SK-N-SH (cell line): ENCODE measurements around the gene NR1H2. TPM values are rescaled to one million over a fixed set of nuclear protein-coding genes. Genes with fewer than 3 reads are reported as not detected.

Experiments
- CTCF ChIA-PET: fragments of 300-600, 350-600 bp; formaldehyde crosslinking; extraction: SDS; loops from one replicate; lab custom pipeline; 2021; lab: Yijun Ruan, JAX
- POLR2A ChIA-PET: fragments of 350-600 bp; sonication (Branson Sonifier 250); formaldehyde crosslinking; extraction: SDS; loops from one replicate; lab custom pipeline; 2020; ENCODE audit warnings: antibody characterized with exemption, inconsistent platforms; lab: Yijun Ruan, JAX
- DNase-seq: peaks from one replicate; pipeline ENCODE4 v3.0.0; 2012
- H2AFZ ChIP-seq: fragments of 200-600 bp; sonication (generic); 2 replicates; pipeline ENCODE4 v1.8.1; 2016; ENCODE audit warnings: antibody characterized with exemption, mild to moderate bottlenecking, low read depth
- H3F3A ChIP-seq: fragments of 200-600 bp; sonication (generic); replicated peaks from 2 replicates; pipeline ENCODE3; 2016; ENCODE audit warnings: antibody characterized with exemption, mild to moderate bottlenecking; ENCODE audit not compliant: insufficient read depth
- H3K27ac ChIP-seq, 2 experiments: fragments of 200-500 bp in 1 of 2; fragments of 200-600 bp in 1 of 2; sonication (Bioruptor generic) in 1 of 2; sonication (generic), shearing (Covaris generic) in 1 of 2; 2 replicates each; pipeline versions ENCODE4 v1.5.1 to v1.6.1; 2014 to 2016; ENCODE audit warnings: low read depth in 2 of 2, inconsistent platforms in 1 of 2, low read length in 1 of 2, mild to moderate bottlenecking in 1 of 2, mixed read lengths in 1 of 2
- H3K27me3 ChIP-seq: fragments of 200-600 bp; sonication (generic), shearing (Covaris generic); 2 replicates; pipeline ENCODE4 v1.6.1; 2016; ENCODE audit warnings: mixed run types; ENCODE audit not compliant: insufficient read depth
- H3K36me3 ChIP-seq, 2 experiments: fragments of 200-500 bp in 1 of 2; fragments of 200-600 bp in 1 of 2; sonication (Bioruptor generic) in 1 of 2; sonication (generic) in 1 of 2; replicated peaks in 1 of 2; 2 replicates each; pipeline versions ENCODE3 to v1.5.1; 2014 to 2016; ENCODE audit warnings: low read length in 1 of 2, mild to moderate bottlenecking in 1 of 2; ENCODE audit not compliant: insufficient read depth in 2 of 2, control insufficient read depth in 1 of 2
- H3K4me1 ChIP-seq, 2 experiments: fragments of 200-500 bp in 1 of 2; fragments of 200-600 bp in 1 of 2; sonication (Bioruptor generic) in 1 of 2; sonication (generic), shearing (Covaris generic) in 1 of 2; 2 replicates each; pipeline versions ENCODE4 v1.5.1 to v1.6.1; 2014 to 2016; ENCODE audit warnings: low read depth in 1 of 2, low read length in 1 of 2, mixed run types in 1 of 2; ENCODE audit not compliant: insufficient read depth in 2 of 2, control insufficient read depth in 1 of 2
- H3K4me2 ChIP-seq: fragments of 200-600 bp; sonication (generic), shearing (Covaris generic); 2 replicates; pipeline ENCODE4 v1.6.1; 2017; ENCODE audit warnings: mixed run types
- H3K4me3 ChIP-seq, 2 experiments: fragments of 200-500 bp in 1 of 2; fragments of 200-600 bp in 1 of 2; sonication (Bioruptor generic) in 1 of 2; sonication (generic), shearing (Covaris generic) in 1 of 2; 2 replicates each; pipeline versions ENCODE4 v1.5.1 to v1.8.1; 2014 to 2016; ENCODE audit warnings: low read depth in 2 of 2, inconsistent platforms in 1 of 2, low read length in 1 of 2, mild to moderate bottlenecking in 1 of 2, mixed read lengths in 1 of 2, moderate library complexity in 1 of 2
- H3K79me2 ChIP-seq: fragments of 200-600 bp; sonication (generic); 2 replicates; pipeline ENCODE4 v1.8.1; 2017; ENCODE audit warnings: mild to moderate bottlenecking; ENCODE audit not compliant: insufficient read depth
- H3K9ac ChIP-seq: fragments of 200-600 bp; sonication (generic); 2 replicates; pipeline ENCODE4 v1.6.1; 2017; ENCODE audit warnings: mixed run types
- H3K9me2 ChIP-seq: fragments of 200-600 bp; sonication (generic); 2 replicates; pipeline ENCODE4 v1.6.1; 2017; ENCODE audit warnings: mixed run types
- H3K9me3 ChIP-seq: fragments of 200-600 bp; sonication (generic); 2 replicates; pipeline ENCODE4 v1.6.1; 2017; ENCODE audit warnings: mixed run types, mild to moderate bottlenecking, moderate library complexity
- H4K20me1 ChIP-seq: fragments of 200-600 bp; sonication (generic); 2 replicates; pipeline ENCODE4 v1.6.1; 2017; ENCODE audit warnings: mild to moderate bottlenecking, mixed run types; ENCODE audit not compliant: insufficient read depth
- CHD2 ChIP-seq: fragments of 150-350 bp; IDR thresholded peaks from 2 replicates; pipeline ENCODE4 v1.6.1; 2018; ENCODE audit warnings: low read length; ENCODE audit not compliant: partially characterized antibody
- EZH2phosphoT487 ChIP-seq: fragments of 200-600 bp; sonication (generic); IDR thresholded peaks from 2 replicates; pipeline ENCODE4 v1.6.1; 2017; ENCODE audit warnings: low read depth, mixed run types, mild to moderate bottlenecking, antibody characterized with exemption, moderate library complexity, borderline replicate concordance
- FOSL2 ChIP-seq: IDR thresholded peaks from 2 replicates; pipeline ENCODE4 v1.4.0; 2012; ENCODE audit warnings: low read depth, mild to moderate bottlenecking, moderate library complexity, borderline replicate concordance
- FOXM1 ChIP-seq: IDR thresholded peaks from 2 replicates; pipeline ENCODE4 v1.4.0; 2012; ENCODE audit warnings: low read depth, mild to moderate bottlenecking
- JUND ChIP-seq: IDR thresholded peaks from 2 replicates; pipeline ENCODE4 v1.4.0; 2012
- NFIC ChIP-seq: IDR thresholded peaks from 2 replicates; pipeline ENCODE4 v1.4.0; 2012; ENCODE audit warnings: borderline replicate concordance
- NRF1 ChIP-seq: IDR thresholded peaks from 2 replicates; pipeline ENCODE4 v1.6.1; 2012; ENCODE audit warnings: low read depth, mild to moderate bottlenecking, low read length
- RAD21 ChIP-seq: IDR thresholded peaks from 2 replicates; pipeline ENCODE4 v1.6.1; 2012; ENCODE audit warnings: mild to moderate bottlenecking, low read length
- RCOR1 ChIP-seq: fragments of 150-350 bp; IDR thresholded peaks from 2 replicates; pipeline ENCODE4 v1.6.1; 2017; ENCODE audit warnings: antibody characterized with exemption, low read length
- RFX5 ChIP-seq: IDR thresholded peaks from 2 replicates; pipeline ENCODE4 v1.6.1; 2012; ENCODE audit warnings: mild to moderate bottlenecking, improper control_type of control experiment, low read length
- RXRA ChIP-seq: IDR thresholded peaks from 2 replicates; pipeline ENCODE4 v1.4.0; 2012; ENCODE audit warnings: low read depth, mild to moderate bottlenecking, borderline replicate concordance
- TCF12 ChIP-seq: IDR thresholded peaks from 2 replicates; pipeline ENCODE4 v1.4.0; 2012
- TEAD4 ChIP-seq: IDR thresholded peaks from 2 replicates; pipeline ENCODE4 v1.4.0; 2012; ENCODE audit warnings: mild to moderate bottlenecking, borderline replicate concordance; ENCODE audit not compliant: insufficient read depth
- YY1 ChIP-seq: IDR thresholded peaks from 2 replicates; pipeline ENCODE4 v1.4.0; 2012; ENCODE audit warnings: low read depth, mild to moderate bottlenecking
- WGBS: methylation state at CpG from one replicate; pipeline ENCODE4 v1.1.6; 2017; ENCODE audit warnings: low lambda C conversion rate; 5-methylcytosine and 5-hydroxymethylcytosine counted together
- polyA plus RNA-seq, 3 experiments: library from polyadenylated mRNA; depleted of rRNA; stranded (reverse); fragments of >200 nt; gene quantifications; 2 replicates each; pipeline ENCODE4 v1.2.3, GENCODE V29; 2012
- TF ChIP-seq, protein P1 (sequence below): fragments of 150-350 bp; IDR thresholded peaks from 2 replicates; pipeline ENCODE4 v1.6.1; 2017; ENCODE audit warnings: antibody characterized with exemption, low read length, low read depth, borderline replicate concordance
- TF ChIP-seq, protein P2 (sequence below): fragments of 150-350 bp; IDR thresholded peaks from 2 replicates; pipeline ENCODE4 v1.6.1; 2016; ENCODE audit warnings: mild to moderate bottlenecking, low read depth, low read length
- TF ChIP-seq, protein P3 (sequence below): IDR thresholded peaks from 2 replicates; pipeline ENCODE4 v1.4.0; 2012; ENCODE audit warnings: low read depth, borderline replicate concordance
- TF ChIP-seq, protein P4 (sequence below): IDR thresholded peaks from 2 replicates; pipeline ENCODE4 v1.4.0; 2012; ENCODE audit warnings: low read depth, borderline replicate concordance
- TF ChIP-seq, protein P5 (sequence below): IDR thresholded peaks from 2 replicates; pipeline ENCODE4 v1.6.1; 2012; ENCODE audit warnings: mild to moderate bottlenecking, low read depth, low read length, moderate library complexity

Gene NR1H2
- polyA plus RNA-seq, 1 of the 3 experiments (the other 2 are of a cell fraction): 108 TPM

DNA sequence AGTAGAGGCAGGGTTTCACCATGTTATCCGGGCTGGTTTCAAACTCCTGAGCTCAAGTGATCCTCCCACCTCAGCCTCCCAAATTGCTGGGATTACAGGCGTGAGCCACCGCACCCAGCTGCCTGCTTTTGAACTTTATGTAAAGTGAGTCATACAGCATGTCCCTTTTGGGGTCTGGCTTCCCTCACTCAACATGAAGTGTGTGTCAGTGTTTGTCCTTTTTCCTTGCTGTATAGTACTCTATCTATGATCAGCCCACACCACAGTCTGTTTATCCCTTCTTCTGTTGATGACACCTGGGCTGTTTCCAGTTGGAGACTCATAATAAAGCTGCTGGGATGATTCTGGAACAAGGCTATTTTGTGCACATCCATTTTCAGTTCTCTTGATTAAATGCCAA lies 44.6 kb downstream of the NR1H2 start:
- peaks cover 3% of the 10 kb centered on the region for H3F3A ChIP-seq
- no peaks in the 10 kb centered on the region for H3K9me2 ChIP-seq
- TF ChIP-seq TCF12: no peak
- TF ChIP-seq RFX5: no peak
- TF ChIP-seq RCOR1: no peak
- no peak for TF ChIP-seq FOSL2
- TF ChIP-seq, protein P1, sequence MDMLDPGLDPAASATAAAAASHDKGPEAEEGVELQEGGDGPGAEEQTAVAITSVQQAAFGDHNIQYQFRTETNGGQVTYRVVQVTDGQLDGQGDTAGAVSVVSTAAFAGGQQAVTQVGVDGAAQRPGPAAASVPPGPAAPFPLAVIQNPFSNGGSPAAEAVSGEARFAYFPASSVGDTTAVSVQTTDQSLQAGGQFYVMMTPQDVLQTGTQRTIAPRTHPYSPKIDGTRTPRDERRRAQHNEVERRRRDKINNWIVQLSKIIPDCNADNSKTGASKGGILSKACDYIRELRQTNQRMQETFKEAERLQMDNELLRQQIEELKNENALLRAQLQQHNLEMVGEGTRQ: no peak
- TF ChIP-seq NRF1: no peak
- no peak for TF ChIP-seq RAD21
- TF ChIP-seq, protein P2, sequence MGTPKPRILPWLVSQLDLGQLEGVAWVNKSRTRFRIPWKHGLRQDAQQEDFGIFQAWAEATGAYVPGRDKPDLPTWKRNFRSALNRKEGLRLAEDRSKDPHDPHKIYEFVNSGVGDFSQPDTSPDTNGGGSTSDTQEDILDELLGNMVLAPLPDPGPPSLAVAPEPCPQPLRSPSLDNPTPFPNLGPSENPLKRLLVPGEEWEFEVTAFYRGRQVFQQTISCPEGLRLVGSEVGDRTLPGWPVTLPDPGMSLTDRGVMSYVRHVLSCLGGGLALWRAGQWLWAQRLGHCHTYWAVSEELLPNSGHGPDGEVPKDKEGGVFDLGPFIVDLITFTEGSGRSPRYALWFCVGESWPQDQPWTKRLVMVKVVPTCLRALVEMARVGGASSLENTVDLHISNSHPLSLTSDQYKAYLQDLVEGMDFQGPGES: no peak
- TF ChIP-seq, protein P3, sequence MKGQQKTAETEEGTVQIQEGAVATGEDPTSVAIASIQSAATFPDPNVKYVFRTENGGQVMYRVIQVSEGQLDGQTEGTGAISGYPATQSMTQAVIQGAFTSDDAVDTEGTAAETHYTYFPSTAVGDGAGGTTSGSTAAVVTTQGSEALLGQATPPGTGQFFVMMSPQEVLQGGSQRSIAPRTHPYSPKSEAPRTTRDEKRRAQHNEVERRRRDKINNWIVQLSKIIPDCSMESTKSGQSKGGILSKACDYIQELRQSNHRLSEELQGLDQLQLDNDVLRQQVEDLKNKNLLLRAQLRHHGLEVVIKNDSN: no peak
- no peak for TF ChIP-seq JUND
- TF ChIP-seq RXRA: no peak
- TF ChIP-seq CHD2: no peak
- TF ChIP-seq FOXM1: no peak
- no peak for TF ChIP-seq YY1
- no peaks in the 10 kb centered on the region for H4K20me1 ChIP-seq
- WGBS: 64% methylated on average over 3 of the region's 3 CpGs
- H3K27ac ChIP-seq: no peak overlapping the region
- no peaks in the 10 kb centered on the region for H3K4me1 ChIP-seq
- H3K4me2 ChIP-seq: no peak overlapping the region
- H3K36me3 ChIP-seq: no peaks in the 10 kb centered on the region
- CTCF ChIA-PET: interaction anchor here (1.0 to 5.3 kb wide), 2 partner anchors 11 to 52 kb away, joined by 3 to 22 read pairs; no protein-coding TSS in a partner anchor
- no peak overlapping the region for H3K9ac ChIP-seq
- H3K4me3 ChIP-seq: no peak overlapping the region
- H3K79me2 ChIP-seq: no peaks in the 10 kb centered on the region
- H3K27me3 ChIP-seq: no peaks in the 10 kb centered on the region
- DNase-seq: no peak
- no peaks in the 10 kb centered on the region for H3K9me3 ChIP-seq
- POLR2A ChIA-PET: no interaction called here
- no peak overlapping the region for H2AFZ ChIP-seq

DNA sequence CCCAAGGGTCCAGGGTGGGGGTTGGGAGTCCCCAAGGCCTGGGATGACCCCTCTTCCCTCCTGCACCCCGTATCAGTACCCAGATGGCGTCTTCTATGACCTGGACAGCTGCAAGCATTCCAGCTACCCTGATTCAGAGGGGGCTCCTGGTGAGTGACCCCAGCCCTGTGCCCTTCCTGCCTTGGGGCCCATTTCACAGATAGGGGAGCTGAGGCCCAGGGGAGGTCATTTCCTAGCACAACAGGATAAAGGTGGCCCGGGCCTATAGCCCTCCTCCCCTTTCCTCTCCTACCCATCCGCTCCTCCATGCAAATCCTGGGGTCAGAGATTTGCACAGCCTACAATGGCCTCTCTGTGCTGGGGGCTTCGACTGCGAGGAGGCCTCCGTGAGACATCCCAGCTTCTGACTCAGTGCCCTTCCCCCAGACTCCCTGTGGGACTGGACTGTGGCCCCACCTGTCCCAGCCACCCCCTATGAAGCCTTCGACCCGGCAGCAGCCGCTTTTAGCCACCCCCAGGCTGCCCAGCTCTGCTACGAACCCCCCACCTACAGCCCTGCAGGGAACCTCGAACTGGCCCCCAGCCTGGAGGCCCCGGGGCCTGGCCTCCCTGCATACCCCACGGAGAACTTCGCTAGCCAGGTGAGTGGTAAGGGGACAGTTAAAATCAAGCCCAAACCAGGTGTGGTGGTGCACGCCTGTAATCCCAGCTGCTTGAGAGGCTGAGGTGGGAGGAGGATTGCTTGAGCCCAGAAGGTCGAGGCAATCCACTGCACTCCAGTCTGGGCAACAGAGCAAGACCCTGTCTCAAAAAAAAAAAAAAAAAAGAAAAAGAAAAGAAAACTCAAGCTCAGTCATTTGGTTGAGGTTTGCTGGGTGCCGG lies 46.4 kb downstream of the NR1H2 start:
- ChIA-PET POLR2A (no interaction called here), CTCF (interaction anchor here (0.9 to 1.2 kb wide), 2 partner anchors 10 to 40 kb away, joined by 3 to 4 read pairs; no protein-coding TSS in a partner anchor)
- 72% methylated on average over 18 of the region's 18 CpGs for WGBS
- H3K4me1 ChIP-seq: no peaks in the 10 kb centered on the region
- no peaks in the 10 kb centered on the region for H3K9me2 ChIP-seq
- H3K36me3 ChIP-seq: no peaks in the 10 kb centered on the region
- no peak overlapping the region for H3K4me3 ChIP-seq
- H3K27ac ChIP-seq: no peak overlapping the region
- H3K79me2 ChIP-seq: no peaks in the 10 kb centered on the region
- peaks cover 3% of the 10 kb centered on the region for H3F3A ChIP-seq
- no peaks in the 10 kb centered on the region for H3K27me3 ChIP-seq
- H3K9me3 ChIP-seq: no peaks in the 10 kb centered on the region
- no peak overlapping the region for H3K4me2 ChIP-seq
- no peak overlapping the region for H2AFZ ChIP-seq
- H4K20me1 ChIP-seq: no peaks in the 10 kb centered on the region
- DNase-seq: no peak
- H3K9ac ChIP-seq: no peak overlapping the region
- no peak for TF ChIP-seq JUND
- TF ChIP-seq, protein P4, sequence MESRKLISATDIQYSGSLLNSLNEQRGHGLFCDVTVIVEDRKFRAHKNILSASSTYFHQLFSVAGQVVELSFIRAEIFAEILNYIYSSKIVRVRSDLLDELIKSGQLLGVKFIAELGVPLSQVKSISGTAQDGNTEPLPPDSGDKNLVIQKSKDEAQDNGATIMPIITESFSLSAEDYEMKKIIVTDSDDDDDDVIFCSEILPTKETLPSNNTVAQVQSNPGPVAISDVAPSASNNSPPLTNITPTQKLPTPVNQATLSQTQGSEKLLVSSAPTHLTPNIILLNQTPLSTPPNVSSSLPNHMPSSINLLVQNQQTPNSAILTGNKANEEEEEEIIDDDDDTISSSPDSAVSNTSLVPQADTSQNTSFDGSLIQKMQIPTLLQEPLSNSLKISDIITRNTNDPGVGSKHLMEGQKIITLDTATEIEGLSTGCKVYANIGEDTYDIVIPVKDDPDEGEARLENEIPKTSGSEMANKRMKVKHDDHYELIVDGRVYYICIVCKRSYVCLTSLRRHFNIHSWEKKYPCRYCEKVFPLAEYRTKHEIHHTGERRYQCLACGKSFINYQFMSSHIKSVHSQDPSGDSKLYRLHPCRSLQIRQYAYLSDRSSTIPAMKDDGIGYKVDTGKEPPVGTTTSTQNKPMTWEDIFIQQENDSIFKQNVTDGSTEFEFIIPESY: no peak
- no peak for TF ChIP-seq NRF1
- no peak for TF ChIP-seq NFIC
- no peak for TF ChIP-seq TEAD4
- TF ChIP-seq EZH2phosphoT487: no peak
- TF ChIP-seq, protein P5, sequence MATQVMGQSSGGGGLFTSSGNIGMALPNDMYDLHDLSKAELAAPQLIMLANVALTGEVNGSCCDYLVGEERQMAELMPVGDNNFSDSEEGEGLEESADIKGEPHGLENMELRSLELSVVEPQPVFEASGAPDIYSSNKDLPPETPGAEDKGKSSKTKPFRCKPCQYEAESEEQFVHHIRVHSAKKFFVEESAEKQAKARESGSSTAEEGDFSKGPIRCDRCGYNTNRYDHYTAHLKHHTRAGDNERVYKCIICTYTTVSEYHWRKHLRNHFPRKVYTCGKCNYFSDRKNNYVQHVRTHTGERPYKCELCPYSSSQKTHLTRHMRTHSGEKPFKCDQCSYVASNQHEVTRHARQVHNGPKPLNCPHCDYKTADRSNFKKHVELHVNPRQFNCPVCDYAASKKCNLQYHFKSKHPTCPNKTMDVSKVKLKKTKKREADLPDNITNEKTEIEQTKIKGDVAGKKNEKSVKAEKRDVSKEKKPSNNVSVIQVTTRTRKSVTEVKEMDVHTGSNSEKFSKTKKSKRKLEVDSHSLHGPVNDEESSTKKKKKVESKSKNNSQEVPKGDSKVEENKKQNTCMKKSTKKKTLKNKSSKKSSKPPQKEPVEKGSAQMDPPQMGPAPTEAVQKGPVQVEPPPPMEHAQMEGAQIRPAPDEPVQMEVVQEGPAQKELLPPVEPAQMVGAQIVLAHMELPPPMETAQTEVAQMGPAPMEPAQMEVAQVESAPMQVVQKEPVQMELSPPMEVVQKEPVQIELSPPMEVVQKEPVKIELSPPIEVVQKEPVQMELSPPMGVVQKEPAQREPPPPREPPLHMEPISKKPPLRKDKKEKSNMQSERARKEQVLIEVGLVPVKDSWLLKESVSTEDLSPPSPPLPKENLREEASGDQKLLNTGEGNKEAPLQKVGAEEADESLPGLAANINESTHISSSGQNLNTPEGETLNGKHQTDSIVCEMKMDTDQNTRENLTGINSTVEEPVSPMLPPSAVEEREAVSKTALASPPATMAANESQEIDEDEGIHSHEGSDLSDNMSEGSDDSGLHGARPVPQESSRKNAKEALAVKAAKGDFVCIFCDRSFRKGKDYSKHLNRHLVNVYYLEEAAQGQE: no peak
